ENCODE results near the gene UNK. TPM values are rescaled to one million over a fixed set of nuclear protein-coding genes. Genes with fewer than 3 reads are reported as not detected.

Gene UNK
- polyA plus RNA-seq, 1 donor = 35.7 TPM

DNA sequence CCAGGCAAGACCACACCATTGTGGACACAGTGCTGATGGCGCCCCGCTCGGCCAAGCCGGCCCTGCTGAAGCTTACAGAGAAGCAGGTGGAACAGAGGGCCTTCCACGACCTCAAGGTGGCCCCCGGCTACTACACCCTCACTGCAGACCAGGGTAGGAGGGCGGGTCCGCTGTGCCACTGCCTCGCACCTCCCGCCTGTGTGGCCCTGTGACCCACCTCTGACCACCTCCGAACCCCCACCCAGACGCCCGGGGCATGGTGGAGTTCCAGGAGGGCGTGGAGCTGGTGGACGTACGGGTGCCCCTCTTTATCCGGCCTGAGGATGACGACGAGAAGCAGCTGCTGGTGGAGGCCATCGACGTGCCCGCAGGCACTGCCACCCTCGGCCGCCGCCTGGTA, 42.3 kb upstream of the UNK start:
- H3K4me1 ChIP-seq (ENCODE audit: control insufficient read depth, insufficient read depth, low read length) = no peaks in the 10 kb centered on the region
- H3K27me3 ChIP-seq (ENCODE audit: control insufficient read depth, insufficient read depth, low read length) = no peaks in the 10 kb centered on the region
- WGBS (ENCODE audit: insufficient coverage, low lambda C conversion rate) = no CpG with 5 or more reads among the region's 25 CpGs
- no peak overlapping the region for H3K27ac ChIP-seq (ENCODE audit: low read length)
- H3K36me3 ChIP-seq (ENCODE audit: control insufficient read depth, insufficient read depth, low read length) = peaks cover 43% of the 10 kb centered on the region
- no peak overlapping the region for H3K4me3 ChIP-seq (ENCODE audit: low read length)
- H3K9me3 ChIP-seq (ENCODE audit: control insufficient read depth, low read depth, low read length) = no peaks in the 10 kb centered on the region
- DNase-seq = no peak

GRCh38 chr17:75743625-75744206, 40.9 kb upstream of the UNK start:
- Histone ChIP-seq H3K27me3 (ENCODE audit: control insufficient read depth, insufficient read depth, low read length) (no peaks in the 10 kb centered on the region), H3K36me3 (ENCODE audit: control insufficient read depth, insufficient read depth, low read length) (peaks cover 47% of the 10 kb centered on the region), H3K9me3 (ENCODE audit: control insufficient read depth, low read depth, low read length) (no peaks in the 10 kb centered on the region), H3K4me1 (ENCODE audit: control insufficient read depth, insufficient read depth, low read length) (no peaks in the 10 kb centered on the region), H3K4me3 (ENCODE audit: low read length) (no peak overlapping the region), H3K27ac (ENCODE audit: low read length) (no peak overlapping the region)
- no peak for DNase-seq
- WGBS (ENCODE audit: insufficient coverage, low lambda C conversion rate) = no CpG with 5 or more reads among the region's 25 CpGs

GRCh38 chr17:75748706-75749105, 35.9 kb upstream of the UNK start:
- Histone ChIP-seq H3K4me1 (ENCODE audit: control insufficient read depth, insufficient read depth, low read length) (no peaks in the 10 kb centered on the region), H3K4me3 (ENCODE audit: low read length) (no peak overlapping the region), H3K9me3 (ENCODE audit: control insufficient read depth, low read depth, low read length) (no peaks in the 10 kb centered on the region), H3K27me3 (ENCODE audit: control insufficient read depth, insufficient read depth, low read length) (no peaks in the 10 kb centered on the region), H3K36me3 (ENCODE audit: control insufficient read depth, insufficient read depth, low read length) (peaks cover 42% of the 10 kb centered on the region), H3K27ac (ENCODE audit: low read length) (no peak overlapping the region)
- no CpG with 5 or more reads among the region's 9 CpGs for WGBS (ENCODE audit: insufficient coverage, low lambda C conversion rate)
- no peak for DNase-seq

DNA sequence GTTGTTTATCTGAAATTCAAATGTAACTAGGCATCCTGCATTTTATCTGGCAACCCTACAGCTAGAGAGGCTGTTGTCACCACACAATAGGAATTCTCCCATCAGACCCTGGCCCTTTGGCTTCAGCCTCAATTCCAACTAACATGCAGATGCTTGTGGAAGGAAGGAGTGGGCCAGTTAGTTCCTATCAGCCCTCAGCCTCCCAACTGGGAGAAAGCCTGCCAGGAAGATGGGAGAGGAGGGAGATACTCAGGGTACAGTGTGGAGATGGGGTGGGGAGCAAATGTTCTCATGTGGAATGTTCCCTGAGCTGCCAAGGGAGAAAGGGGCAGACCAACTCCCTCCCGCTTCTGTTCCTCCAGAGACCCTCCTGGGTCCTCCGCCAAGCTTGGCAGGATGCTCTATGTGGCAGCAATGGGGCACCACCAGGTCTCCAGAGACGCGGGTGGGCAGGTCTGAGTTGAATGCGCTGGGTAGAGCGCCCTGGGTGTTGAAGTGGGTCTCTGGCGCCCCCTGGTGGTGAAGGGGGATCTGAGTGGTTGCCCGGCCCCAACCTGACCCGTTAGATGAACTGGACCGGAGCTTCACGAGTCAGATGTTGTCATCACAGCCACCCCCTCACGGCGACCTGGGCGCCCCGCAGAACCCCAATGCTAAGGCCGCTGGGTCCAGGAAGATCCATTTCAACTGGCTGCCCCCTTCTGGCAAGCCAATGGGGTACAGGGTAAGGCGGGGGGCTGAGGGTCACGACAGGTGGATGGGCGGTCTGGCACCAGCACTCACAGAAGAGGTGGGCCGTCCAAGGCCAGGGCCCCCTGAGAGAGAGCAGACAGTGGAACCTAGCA, 34.8 kb upstream of the UNK start:
- peak; percentile 59 to 66 for DNase-seq
- Histone ChIP-seq H3K27ac (ENCODE audit: low read length) (no peak overlapping the region), H3K4me3 (ENCODE audit: low read length) (no peak overlapping the region), H3K4me1 (ENCODE audit: control insufficient read depth, insufficient read depth, low read length) (peaks cover 9% of the 10 kb centered on the region), H3K36me3 (ENCODE audit: control insufficient read depth, insufficient read depth, low read length) (peaks cover 37% of the 10 kb centered on the region), H3K27me3 (ENCODE audit: control insufficient read depth, insufficient read depth, low read length) (no peaks in the 10 kb centered on the region), H3K9me3 (ENCODE audit: control insufficient read depth, low read depth, low read length) (no peaks in the 10 kb centered on the region)
- WGBS (ENCODE audit: insufficient coverage, low lambda C conversion rate) = no CpG with 5 or more reads among the region's 20 CpGs

DNA sequence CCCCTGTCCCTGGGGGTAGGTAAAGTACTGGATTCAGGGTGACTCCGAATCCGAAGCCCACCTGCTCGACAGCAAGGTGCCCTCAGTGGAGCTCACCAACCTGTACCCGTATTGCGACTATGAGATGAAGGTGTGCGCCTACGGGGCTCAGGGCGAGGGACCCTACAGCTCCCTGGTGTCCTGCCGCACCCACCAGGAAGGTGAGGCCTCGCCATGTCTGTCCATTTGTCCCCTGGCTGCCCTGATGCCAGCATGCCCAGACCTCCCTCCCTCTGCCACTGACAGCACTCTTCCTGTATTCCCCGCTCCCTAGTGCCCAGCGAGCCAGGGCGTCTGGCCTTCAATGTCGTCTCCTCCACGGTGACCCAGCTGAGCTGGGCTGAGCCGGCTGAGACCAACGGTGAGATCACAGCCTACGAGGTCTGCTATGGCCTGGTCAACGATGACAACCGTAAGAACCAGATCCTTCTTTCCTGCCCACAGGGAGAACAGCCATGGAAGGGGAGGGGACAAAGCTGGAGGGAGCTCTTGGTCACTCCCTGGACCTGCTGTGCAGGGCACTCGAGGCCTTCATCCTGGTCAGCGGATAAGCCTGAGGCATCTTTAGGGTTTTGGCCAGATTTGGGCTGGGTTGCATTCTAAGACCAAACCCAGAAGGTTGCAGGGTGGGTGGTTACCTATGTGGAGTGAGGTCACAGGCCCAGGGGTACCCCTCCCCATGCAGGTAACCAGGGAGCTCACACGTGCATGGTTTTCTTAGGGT, 33.8 kb upstream of the UNK start:
- DNase-seq = no peak
- H3K4me1 ChIP-seq (ENCODE audit: control insufficient read depth, insufficient read depth, low read length) = peaks cover 20% of the 10 kb centered on the region
- no peak overlapping the region for H3K4me3 ChIP-seq (ENCODE audit: low read length)
- no peak overlapping the region for H3K27ac ChIP-seq (ENCODE audit: low read length)
- H3K9me3 ChIP-seq (ENCODE audit: control insufficient read depth, low read depth, low read length) = no peaks in the 10 kb centered on the region
- WGBS (ENCODE audit: insufficient coverage, low lambda C conversion rate) = no CpG with 5 or more reads among the region's 23 CpGs
- H3K36me3 ChIP-seq (ENCODE audit: control insufficient read depth, insufficient read depth, low read length) = peaks cover 39% of the 10 kb centered on the region
- H3K27me3 ChIP-seq (ENCODE audit: control insufficient read depth, insufficient read depth, low read length) = no peaks in the 10 kb centered on the region

GRCh38 chr17:75751676-75752404, 32.8 kb upstream of the UNK start:
- no peak for DNase-seq
- Histone ChIP-seq H3K36me3 (ENCODE audit: control insufficient read depth, insufficient read depth, low read length) (peaks cover 43% of the 10 kb centered on the region), H3K4me3 (ENCODE audit: low read length) (no peak overlapping the region), H3K9me3 (ENCODE audit: control insufficient read depth, low read depth, low read length) (no peaks in the 10 kb centered on the region), H3K27ac (ENCODE audit: low read length) (no peak overlapping the region), H3K27me3 (ENCODE audit: control insufficient read depth, insufficient read depth, low read length) (no peaks in the 10 kb centered on the region), H3K4me1 (ENCODE audit: control insufficient read depth, insufficient read depth, low read length) (peaks cover 24% of the 10 kb centered on the region)
- 100% methylated on average over 3 of the region's 24 CpGs for WGBS (ENCODE audit: insufficient coverage, low lambda C conversion rate)

GRCh38 chr17:75752405-75752709, 32.2 kb upstream of the UNK start:
- H3K9me3 ChIP-seq (ENCODE audit: control insufficient read depth, low read depth, low read length) = no peaks in the 10 kb centered on the region
- peaks cover 48% of the 10 kb centered on the region for H3K36me3 ChIP-seq (ENCODE audit: control insufficient read depth, insufficient read depth, low read length)
- H3K4me1 ChIP-seq (ENCODE audit: control insufficient read depth, insufficient read depth, low read length) = peaks cover 24% of the 10 kb centered on the region
- H3K27me3 ChIP-seq (ENCODE audit: control insufficient read depth, insufficient read depth, low read length) = no peaks in the 10 kb centered on the region
- no peak overlapping the region for H3K27ac ChIP-seq (ENCODE audit: low read length)
- DNase-seq = no peak
- no peak overlapping the region for H3K4me3 ChIP-seq (ENCODE audit: low read length)
- no CpG with 5 or more reads among the region's 10 CpGs for WGBS (ENCODE audit: insufficient coverage, low lambda C conversion rate)

DNA sequence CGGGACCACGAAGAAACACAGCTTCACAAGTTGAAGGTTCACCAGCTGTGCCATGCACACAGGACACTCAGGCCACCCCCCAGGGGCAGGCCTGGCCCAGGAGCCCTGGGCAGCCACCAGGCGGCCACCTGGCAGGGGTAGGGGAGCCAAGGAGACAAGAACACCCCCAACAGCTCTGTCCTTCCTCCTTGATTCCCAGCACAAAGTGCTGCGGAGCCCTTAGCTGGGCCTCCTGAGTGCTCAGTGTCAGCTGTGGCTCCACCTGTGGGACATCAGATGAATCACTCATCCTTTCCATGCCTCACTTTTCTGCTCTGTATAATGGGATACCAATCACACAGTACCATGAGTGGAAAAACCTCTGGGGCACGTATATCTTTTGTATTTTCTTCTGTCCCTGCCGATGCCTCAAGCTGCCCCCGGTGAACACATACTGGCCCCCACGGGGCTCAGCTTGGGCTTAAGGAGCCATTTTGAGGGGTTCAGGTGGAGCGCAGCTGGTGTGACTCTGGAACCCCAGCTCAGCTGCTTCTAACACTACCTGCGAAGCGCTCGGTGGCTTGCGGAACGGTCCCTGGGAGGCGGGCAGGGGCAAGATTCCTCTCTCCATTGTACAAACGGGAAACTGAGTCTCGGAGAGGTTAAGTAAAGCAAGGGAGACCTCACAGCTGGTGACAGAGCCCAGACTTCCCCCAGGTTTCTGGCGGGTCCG, 31.6 kb upstream of the UNK start:
- Histone ChIP-seq H3K36me3 (ENCODE audit: control insufficient read depth, insufficient read depth, low read length) (peaks cover 52% of the 10 kb centered on the region), H3K27ac (ENCODE audit: low read length) (no peak overlapping the region), H3K4me1 (ENCODE audit: control insufficient read depth, insufficient read depth, low read length) (peaks cover 24% of the 10 kb centered on the region), H3K4me3 (ENCODE audit: low read length) (peak overlapping the region; percentile 42), H3K9me3 (ENCODE audit: control insufficient read depth, low read depth, low read length) (no peaks in the 10 kb centered on the region), H3K27me3 (ENCODE audit: control insufficient read depth, insufficient read depth, low read length) (no peaks in the 10 kb centered on the region)
- no peak for DNase-seq
- no CpG with 5 or more reads among the region's 19 CpGs for WGBS (ENCODE audit: insufficient coverage, low lambda C conversion rate)

DNA sequence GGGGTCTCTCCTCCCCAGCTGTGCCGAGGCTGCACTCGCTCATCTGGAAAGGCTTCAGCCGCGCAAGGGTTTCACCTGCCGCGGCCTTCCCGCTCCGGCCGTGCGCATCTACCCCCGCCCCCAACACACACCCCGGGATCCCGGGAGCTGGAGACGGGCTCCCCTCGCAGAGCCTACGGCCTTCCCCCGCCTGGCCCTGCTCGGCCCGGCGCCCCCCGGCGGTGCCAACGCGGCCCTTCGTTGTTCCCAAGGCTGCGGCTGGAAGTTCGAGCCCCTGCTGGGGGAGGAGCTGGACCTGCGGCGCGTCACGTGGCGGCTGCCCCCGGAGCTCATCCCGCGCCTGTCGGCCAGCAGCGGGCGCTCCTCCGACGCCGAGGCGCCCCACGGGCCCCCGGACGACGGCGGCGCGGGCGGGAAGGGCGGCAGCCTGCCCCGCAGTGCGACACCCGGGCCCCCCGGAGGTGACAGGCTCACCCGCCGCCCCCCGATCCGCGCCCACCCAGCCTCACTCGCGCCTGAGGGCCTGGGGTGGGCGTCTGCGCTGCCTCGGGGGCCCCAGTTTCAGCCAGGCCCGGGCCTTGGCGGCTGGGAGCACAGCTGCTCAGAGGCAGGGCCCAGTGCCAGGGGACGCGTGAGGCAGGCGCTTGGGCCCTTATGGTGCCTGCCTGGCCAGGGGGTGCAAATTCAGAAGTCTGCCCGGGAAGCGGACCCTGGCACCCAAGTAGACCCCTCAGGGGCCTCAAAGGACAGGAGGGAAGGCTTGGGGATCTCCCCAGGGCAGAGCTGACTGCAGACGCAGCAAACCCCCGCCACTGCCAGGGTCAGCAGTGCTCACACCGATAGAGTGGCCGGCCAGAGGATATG, 30.9 kb upstream of the UNK start:
- no peaks in the 10 kb centered on the region for H3K27me3 ChIP-seq (ENCODE audit: control insufficient read depth, insufficient read depth, low read length)
- peak overlapping the region; percentile 42 for H3K4me3 ChIP-seq (ENCODE audit: low read length)
- DNase-seq = peak; percentile 62 to 82
- peaks cover 57% of the 10 kb centered on the region for H3K36me3 ChIP-seq (ENCODE audit: control insufficient read depth, insufficient read depth, low read length)
- no peaks in the 10 kb centered on the region for H3K9me3 ChIP-seq (ENCODE audit: control insufficient read depth, low read depth, low read length)
- WGBS (ENCODE audit: insufficient coverage, low lambda C conversion rate) = no CpG with 5 or more reads among the region's 76 CpGs
- peaks cover 24% of the 10 kb centered on the region for H3K4me1 ChIP-seq (ENCODE audit: control insufficient read depth, insufficient read depth, low read length)
- H3K27ac ChIP-seq (ENCODE audit: low read length) = no peak overlapping the region
